GM23338 (cell line): ENCODE data around the gene DHFR2. TPM values are rescaled to one million over a fixed set of nuclear protein-coding genes. Genes with fewer than 3 reads are reported as not detected.

Experiments
- ATAC-seq: fragments of 200-7000 bp; cut with Tn5 transposase; 3 replicates; pipeline ENCODE4 v1.9.1; 2020
- DNase-seq: peaks from one replicate; pipeline ENCODE4 v3.0.0-alpha.2; 2015; ENCODE audit warnings: low spot score
- H2AFZ ChIP-seq: fragments of 200-600 bp; sonication (generic); 2 replicates; pipeline ENCODE4 v1.8.0; 2016; ENCODE audit warnings: antibody characterized with exemption, mild to moderate bottlenecking, moderate library complexity
- H3F3A ChIP-seq: fragments of 200-600 bp; sonication (generic); replicated peaks from 2 replicates; pipeline ENCODE4 v1.8.0; 2017; ENCODE audit warnings: antibody characterized with exemption, mixed run types, low read depth
- H3K27ac ChIP-seq: fragments of 200-600 bp; sonication (generic); 2 replicates; pipeline ENCODE4 v1.6.1; 2016; ENCODE audit warnings: low read depth
- H3K27me3 ChIP-seq: fragments of 200-600 bp; sonication (generic); 2 replicates; pipeline ENCODE4 v1.8.0; 2016; ENCODE audit warnings: mild to moderate bottlenecking, mixed run types, moderate library complexity; ENCODE audit not compliant: insufficient read depth
- H3K36me3 ChIP-seq: fragments of 200-600 bp; sonication (generic); 2 replicates; pipeline ENCODE4 v1.8.0; 2016; ENCODE audit warnings: mild to moderate bottlenecking; ENCODE audit not compliant: insufficient read depth
- H3K4me1 ChIP-seq: fragments of 200-600 bp; sonication (generic); 2 replicates; pipeline ENCODE4 v1.8.0; 2016; ENCODE audit warnings: mild to moderate bottlenecking, moderate library complexity; ENCODE audit not compliant: insufficient read depth
- H3K4me2 ChIP-seq: fragments of 200-600 bp; sonication (generic); 2 replicates; pipeline ENCODE4 v1.7.1; 2017; ENCODE audit warnings: mixed run types
- H3K4me3 ChIP-seq: fragments of 200-600 bp; sonication (generic); 2 replicates; pipeline ENCODE4 v1.6.1; 2016; ENCODE audit warnings: mixed run types
- H3K79me2 ChIP-seq: fragments of 200-600 bp; sonication (generic); replicated peaks from 2 replicates; pipeline ENCODE4 v1.8.0; 2017; ENCODE audit warnings: mild to moderate bottlenecking; ENCODE audit not compliant: insufficient read depth
- H3K9me2 ChIP-seq: fragments of 200-600 bp; sonication (generic); 2 replicates; pipeline ENCODE4 v1.8.0; 2017; ENCODE audit not compliant: insufficient read depth
- H4K20me1 ChIP-seq: fragments of 200-600 bp; sonication (generic); replicated peaks from 2 replicates; pipeline ENCODE4 v1.8.0; 2017; ENCODE audit warnings: mild to moderate bottlenecking; ENCODE audit not compliant: insufficient read depth
- H3K27ac Mint-ChIP-seq: 2 replicates; pipeline ENCODE4 v1.8.0; 2020; ENCODE audit warnings: inconsistent platforms, mild to moderate bottlenecking, moderate library complexity, mixed read lengths
- H3K27me3 Mint-ChIP-seq: 3 replicates; pipeline ENCODE4 v1.8.0; 2022; ENCODE audit warnings: low read depth, mild to moderate bottlenecking, moderate library complexity, mixed read lengths, inconsistent platforms; ENCODE audit not compliant: insufficient read depth, poor library complexity
- H3K36me3 Mint-ChIP-seq: 3 replicates; pipeline ENCODE4 v1.8.0; 2021; ENCODE audit warnings: low read depth, mild to moderate bottlenecking, inconsistent platforms, moderate library complexity, mixed read lengths
- H3K4me1 Mint-ChIP-seq: 3 replicates; pipeline ENCODE4 v1.8.0; 2020; ENCODE audit warnings: mild to moderate bottlenecking, inconsistent platforms, mixed read lengths
- H3K4me3 Mint-ChIP-seq: 3 replicates; pipeline ENCODE4 v1.8.0; 2021; ENCODE audit warnings: moderate library complexity, mild to moderate bottlenecking, inconsistent platforms, mixed read lengths
- H3K9me3 Mint-ChIP-seq: 3 replicates; pipeline ENCODE4 v1.8.0; 2020; ENCODE audit warnings: moderate library complexity, mild to moderate bottlenecking, inconsistent platforms, mixed read lengths
- CREB1 ChIP-seq: fragments of 250-450 bp; sonication (Bioruptor Pico); IDR thresholded peaks from 2 replicates; pipeline ENCODE4 v1.5.0; 2020; ENCODE audit warnings: low read depth, mild to moderate bottlenecking, moderate library complexity
- EZH2 ChIP-seq: fragments of 200-600 bp; sonication (generic); IDR thresholded peaks from one replicate; pipeline ENCODE4 v1.8.0; 2017; ENCODE audit warnings: antibody characterized with exemption, mild to moderate bottlenecking, low read depth; ENCODE audit not compliant: unreplicated experiment
- EZH2phosphoT487 ChIP-seq: fragments of 200-600 bp; sonication (generic); IDR thresholded peaks from one replicate; pipeline ENCODE4 v1.8.1; 2018; ENCODE audit warnings: antibody characterized with exemption; ENCODE audit not compliant: unreplicated experiment
- NANOG ChIP-seq: IDR thresholded peaks from 2 replicates; pipeline ENCODE4 v1.6.1; 2016; ENCODE audit warnings: antibody characterized with exemption, borderline replicate concordance
- POLR2AphosphoS5 ChIP-seq: IDR thresholded peaks from 2 replicates; pipeline ENCODE4 v1.6.1; 2016; ENCODE audit warnings: antibody characterized with exemption, low read depth
- ZNF331 ChIP-seq: fragments of 250-450 bp; sonication (Bioruptor Pico); IDR thresholded peaks from 2 replicates; pipeline ENCODE4 v1.5.0; 2020; ENCODE audit warnings: low read depth, mild to moderate bottlenecking, moderate library complexity
- polyA plus RNA-seq: library from polyadenylated mRNA; unstranded; fragments of >200 nt; fragmentation: Nextera tagmentation; extraction: Ambion mirVana; gene quantifications from 2 replicates; pipeline ENCODE4 v1.2.1, GENCODE V29; 2016
- total RNA-seq: library from RNA; depleted of rRNA; stranded (reverse); fragments of >200 nt; shearing (Covaris generic); gene quantifications from 2 replicates; pipeline ENCODE4 v1.2.3, GENCODE V29; 2014
- TF ChIP-seq, protein P1 (sequence below): fragments of 250-450 bp; sonication (Bioruptor Pico); IDR thresholded peaks from 2 replicates; pipeline ENCODE4 v1.5.0; 2020; ENCODE audit warnings: mild to moderate bottlenecking, moderate library complexity
- TF ChIP-seq, protein P2 (sequence below): IDR thresholded peaks from one replicate; pipeline ENCODE4 v1.6.1; 2018; ENCODE audit warnings: antibody characterized with exemption; ENCODE audit not compliant: unreplicated experiment
- TF ChIP-seq, protein P3 (sequence below), 2 experiments: fragments of 200-600 bp in 1 of 2; sonication (generic) in 1 of 2; conservative IDR thresholded peaks; 2 replicates each; pipeline versions ENCODE4 v1.5.1 to v1.6.1; 2016 to 2017; ENCODE audit warnings: antibody characterized with exemption in 2 of 2, low read depth in 2 of 2, mild to moderate bottlenecking in 2 of 2, moderate library complexity in 1 of 2
- TF ChIP-seq, protein P4 (sequence below): IDR thresholded peaks from 2 replicates; pipeline ENCODE4 v1.6.1; 2016; ENCODE audit warnings: antibody characterized with exemption

The DHFR2 gene
- total and polyA plus RNA-seq, 2 experiments from 2014 or later: 1.1 to 1.6 TPM

DNA sequence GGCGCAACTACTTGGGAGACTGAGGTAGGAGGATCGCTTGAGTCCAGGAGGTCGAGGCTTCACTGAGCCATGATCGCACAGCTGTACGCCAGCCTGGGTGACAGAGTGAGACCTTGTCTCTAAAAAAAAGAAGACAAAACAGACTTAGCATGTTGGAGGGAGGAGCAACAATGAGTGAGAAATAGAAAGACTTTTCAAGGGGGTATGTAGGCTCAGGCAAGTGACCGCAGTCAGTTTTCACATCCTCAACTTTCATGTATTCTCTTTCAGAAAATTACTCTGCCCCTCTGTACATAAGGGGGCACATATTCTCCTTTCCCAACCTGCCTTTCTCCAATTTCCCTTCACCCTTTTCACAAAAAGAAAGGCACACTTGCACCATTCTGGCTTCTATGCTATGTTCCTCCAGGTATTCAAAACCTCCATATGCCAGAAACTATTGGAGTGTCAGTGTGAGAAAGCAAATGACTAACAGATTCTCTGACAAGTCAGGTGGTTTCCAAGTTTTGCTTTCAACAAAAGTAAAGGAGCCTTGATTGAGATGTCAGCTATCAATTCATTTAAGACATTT is 7.7 kb upstream of the DHFR2 start:
- no peak overlapping the region for H3K27ac ChIP-seq
- no peaks in the 10 kb centered on the region for H3K4me1 Mint-ChIP-seq
- DNase-seq: no peak
- peaks cover 6% of the 10 kb centered on the region; the same call in 1 of the 2 replicates for H3K79me2 ChIP-seq
- H3K36me3 Mint-ChIP-seq: peaks cover 22% of the 10 kb centered on the region
- no peak overlapping the region for H3K4me3 ChIP-seq
- no peaks in the 10 kb centered on the region for H3K27me3 Mint-ChIP-seq
- H3K27ac Mint-ChIP-seq: no peak overlapping the region
- H3K4me3 Mint-ChIP-seq: no peak overlapping the region
- no peak overlapping the region for H3K4me2 ChIP-seq
- H3K36me3 ChIP-seq: no peaks in the 10 kb centered on the region
- no peak overlapping the region for H2AFZ ChIP-seq
- TF ChIP-seq CREB1 (CRISPR knock-in tag): no peak
- TF ChIP-seq EZH2: no peak
- no peak for TF ChIP-seq ZNF331 (CRISPR knock-in tag)
- TF ChIP-seq, protein P1, sequence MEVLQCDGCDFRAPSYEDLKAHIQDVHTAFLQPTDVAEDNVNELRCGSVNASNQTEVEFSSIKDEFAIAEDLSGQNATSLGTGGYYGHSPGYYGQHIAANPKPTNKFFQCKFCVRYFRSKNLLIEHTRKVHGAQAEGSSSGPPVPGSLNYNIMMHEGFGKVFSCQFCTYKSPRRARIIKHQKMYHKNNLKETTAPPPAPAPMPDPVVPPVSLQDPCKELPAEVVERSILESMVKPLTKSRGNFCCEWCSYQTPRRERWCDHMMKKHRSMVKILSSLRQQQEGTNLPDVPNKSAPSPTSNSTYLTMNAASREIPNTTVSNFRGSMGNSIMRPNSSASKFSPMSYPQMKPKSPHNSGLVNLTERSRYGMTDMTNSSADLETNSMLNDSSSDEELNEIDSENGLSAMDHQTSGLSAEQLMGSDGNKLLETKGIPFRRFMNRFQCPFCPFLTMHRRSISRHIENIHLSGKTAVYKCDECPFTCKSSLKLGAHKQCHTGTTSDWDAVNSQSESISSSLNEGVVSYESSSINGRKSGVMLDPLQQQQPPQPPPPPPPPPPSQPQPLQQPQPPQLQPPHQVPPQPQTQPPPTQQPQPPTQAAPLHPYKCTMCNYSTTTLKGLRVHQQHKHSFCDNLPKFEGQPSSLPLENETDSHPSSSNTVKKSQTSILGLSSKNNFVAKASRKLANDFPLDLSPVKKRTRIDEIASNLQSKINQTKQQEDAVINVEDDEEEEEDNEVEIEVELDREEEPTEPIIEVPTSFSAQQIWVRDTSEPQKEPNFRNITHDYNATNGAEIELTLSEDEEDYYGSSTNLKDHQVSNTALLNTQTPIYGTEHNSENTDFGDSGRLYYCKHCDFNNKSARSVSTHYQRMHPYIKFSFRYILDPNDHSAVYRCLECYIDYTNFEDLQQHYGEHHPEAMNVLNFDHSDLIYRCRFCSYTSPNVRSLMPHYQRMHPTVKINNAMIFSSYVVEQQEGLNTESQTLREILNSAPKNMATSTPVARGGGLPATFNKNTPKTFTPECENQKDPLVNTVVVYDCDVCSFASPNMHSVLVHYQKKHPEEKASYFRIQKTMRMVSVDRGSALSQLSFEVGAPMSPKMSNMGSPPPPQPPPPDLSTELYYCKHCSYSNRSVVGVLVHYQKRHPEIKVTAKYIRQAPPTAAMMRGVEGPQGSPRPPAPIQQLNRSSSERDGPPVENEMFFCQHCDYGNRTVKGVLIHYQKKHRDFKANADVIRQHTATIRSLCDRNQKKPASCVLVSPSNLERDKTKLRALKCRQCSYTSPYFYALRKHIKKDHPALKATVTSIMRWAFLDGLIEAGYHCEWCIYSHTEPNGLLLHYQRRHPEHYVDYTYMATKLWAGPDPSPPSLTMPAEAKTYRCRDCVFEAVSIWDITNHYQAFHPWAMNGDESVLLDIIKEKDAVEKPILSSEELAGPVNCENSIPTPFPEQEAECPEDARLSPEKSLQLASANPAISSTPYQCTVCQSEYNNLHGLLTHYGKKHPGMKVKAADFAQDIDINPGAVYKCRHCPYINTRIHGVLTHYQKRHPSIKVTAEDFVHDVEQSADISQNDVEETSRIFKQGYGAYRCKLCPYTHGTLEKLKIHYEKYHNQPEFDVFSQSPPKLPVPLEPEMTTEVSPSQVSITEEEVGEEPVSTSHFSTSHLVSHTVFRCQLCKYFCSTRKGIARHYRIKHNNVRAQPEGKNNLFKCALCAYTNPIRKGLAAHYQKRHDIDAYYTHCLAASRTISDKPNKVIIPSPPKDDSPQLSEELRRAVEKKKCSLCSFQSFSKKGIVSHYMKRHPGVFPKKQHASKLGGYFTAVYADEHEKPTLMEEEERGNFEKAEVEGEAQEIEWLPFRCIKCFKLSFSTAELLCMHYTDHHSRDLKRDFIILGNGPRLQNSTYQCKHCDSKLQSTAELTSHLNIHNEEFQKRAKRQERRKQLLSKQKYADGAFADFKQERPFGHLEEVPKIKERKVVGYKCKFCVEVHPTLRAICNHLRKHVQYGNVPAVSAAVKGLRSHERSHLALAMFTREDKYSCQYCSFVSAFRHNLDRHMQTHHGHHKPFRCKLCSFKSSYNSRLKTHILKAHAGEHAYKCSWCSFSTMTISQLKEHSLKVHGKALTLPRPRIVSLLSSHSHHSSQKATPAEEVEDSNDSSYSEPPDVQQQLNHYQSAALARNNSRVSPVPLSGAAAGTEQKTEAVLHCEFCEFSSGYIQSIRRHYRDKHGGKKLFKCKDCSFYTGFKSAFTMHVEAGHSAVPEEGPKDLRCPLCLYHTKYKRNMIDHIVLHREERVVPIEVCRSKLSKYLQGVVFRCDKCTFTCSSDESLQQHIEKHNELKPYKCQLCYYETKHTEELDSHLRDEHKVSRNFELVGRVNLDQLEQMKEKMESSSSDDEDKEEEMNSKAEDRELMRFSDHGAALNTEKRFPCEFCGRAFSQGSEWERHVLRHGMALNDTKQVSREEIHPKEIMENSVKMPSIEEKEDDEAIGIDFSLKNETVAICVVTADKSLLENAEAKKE (CRISPR knock-in tag): no peak
- TF ChIP-seq NANOG: no peak
- no peak for TF ChIP-seq EZH2phosphoT487
- no peak for TF ChIP-seq POLR2AphosphoS5
- TF ChIP-seq, protein P2, sequence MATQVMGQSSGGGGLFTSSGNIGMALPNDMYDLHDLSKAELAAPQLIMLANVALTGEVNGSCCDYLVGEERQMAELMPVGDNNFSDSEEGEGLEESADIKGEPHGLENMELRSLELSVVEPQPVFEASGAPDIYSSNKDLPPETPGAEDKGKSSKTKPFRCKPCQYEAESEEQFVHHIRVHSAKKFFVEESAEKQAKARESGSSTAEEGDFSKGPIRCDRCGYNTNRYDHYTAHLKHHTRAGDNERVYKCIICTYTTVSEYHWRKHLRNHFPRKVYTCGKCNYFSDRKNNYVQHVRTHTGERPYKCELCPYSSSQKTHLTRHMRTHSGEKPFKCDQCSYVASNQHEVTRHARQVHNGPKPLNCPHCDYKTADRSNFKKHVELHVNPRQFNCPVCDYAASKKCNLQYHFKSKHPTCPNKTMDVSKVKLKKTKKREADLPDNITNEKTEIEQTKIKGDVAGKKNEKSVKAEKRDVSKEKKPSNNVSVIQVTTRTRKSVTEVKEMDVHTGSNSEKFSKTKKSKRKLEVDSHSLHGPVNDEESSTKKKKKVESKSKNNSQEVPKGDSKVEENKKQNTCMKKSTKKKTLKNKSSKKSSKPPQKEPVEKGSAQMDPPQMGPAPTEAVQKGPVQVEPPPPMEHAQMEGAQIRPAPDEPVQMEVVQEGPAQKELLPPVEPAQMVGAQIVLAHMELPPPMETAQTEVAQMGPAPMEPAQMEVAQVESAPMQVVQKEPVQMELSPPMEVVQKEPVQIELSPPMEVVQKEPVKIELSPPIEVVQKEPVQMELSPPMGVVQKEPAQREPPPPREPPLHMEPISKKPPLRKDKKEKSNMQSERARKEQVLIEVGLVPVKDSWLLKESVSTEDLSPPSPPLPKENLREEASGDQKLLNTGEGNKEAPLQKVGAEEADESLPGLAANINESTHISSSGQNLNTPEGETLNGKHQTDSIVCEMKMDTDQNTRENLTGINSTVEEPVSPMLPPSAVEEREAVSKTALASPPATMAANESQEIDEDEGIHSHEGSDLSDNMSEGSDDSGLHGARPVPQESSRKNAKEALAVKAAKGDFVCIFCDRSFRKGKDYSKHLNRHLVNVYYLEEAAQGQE: no peak
- TF ChIP-seq, protein P3, sequence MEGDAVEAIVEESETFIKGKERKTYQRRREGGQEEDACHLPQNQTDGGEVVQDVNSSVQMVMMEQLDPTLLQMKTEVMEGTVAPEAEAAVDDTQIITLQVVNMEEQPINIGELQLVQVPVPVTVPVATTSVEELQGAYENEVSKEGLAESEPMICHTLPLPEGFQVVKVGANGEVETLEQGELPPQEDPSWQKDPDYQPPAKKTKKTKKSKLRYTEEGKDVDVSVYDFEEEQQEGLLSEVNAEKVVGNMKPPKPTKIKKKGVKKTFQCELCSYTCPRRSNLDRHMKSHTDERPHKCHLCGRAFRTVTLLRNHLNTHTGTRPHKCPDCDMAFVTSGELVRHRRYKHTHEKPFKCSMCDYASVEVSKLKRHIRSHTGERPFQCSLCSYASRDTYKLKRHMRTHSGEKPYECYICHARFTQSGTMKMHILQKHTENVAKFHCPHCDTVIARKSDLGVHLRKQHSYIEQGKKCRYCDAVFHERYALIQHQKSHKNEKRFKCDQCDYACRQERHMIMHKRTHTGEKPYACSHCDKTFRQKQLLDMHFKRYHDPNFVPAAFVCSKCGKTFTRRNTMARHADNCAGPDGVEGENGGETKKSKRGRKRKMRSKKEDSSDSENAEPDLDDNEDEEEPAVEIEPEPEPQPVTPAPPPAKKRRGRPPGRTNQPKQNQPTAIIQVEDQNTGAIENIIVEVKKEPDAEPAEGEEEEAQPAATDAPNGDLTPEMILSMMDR (conservative IDR thresholded peaks at IDR 0.05; ENCODE audit: low read depth in 2 of 2): no peak
- TF ChIP-seq, protein P4, sequence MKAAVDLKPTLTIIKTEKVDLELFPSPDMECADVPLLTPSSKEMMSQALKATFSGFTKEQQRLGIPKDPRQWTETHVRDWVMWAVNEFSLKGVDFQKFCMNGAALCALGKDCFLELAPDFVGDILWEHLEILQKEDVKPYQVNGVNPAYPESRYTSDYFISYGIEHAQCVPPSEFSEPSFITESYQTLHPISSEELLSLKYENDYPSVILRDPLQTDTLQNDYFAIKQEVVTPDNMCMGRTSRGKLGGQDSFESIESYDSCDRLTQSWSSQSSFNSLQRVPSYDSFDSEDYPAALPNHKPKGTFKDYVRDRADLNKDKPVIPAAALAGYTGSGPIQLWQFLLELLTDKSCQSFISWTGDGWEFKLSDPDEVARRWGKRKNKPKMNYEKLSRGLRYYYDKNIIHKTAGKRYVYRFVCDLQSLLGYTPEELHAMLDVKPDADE: no peak
- H3K4me1 ChIP-seq: no peaks in the 10 kb centered on the region
- H3K9me2 ChIP-seq: no peaks in the 10 kb centered on the region
- no peaks in the 10 kb centered on the region for H3K27me3 ChIP-seq
- no peaks in the 10 kb centered on the region for H3F3A ChIP-seq
- no peaks in the 10 kb centered on the region for H3K9me3 Mint-ChIP-seq
- no peaks in the 10 kb centered on the region for H4K20me1 ChIP-seq
- ATAC-seq: no peak
